ENCODE data around the gene B4GALNT4. TPM values are rescaled to one million over a fixed set of nuclear protein-coding genes. Genes with fewer than 3 reads are reported as not detected.
"Not testable (repeated sequence)": the region's sequence is repeated elsewhere in the genome, so short reads cannot be mapped to it uniquely, and the experiment has no call there.

Gene B4GALNT4
- total and polyA plus RNA-seq, 2 of the 8 experiments (the other 6 are each of a cell fraction or from before 2014, with no cell fraction given), result 40.9 to 76.3 TPM

- not testable (repeated sequence) for H3K23ac ChIP-seq (ENCODE audit: insufficient read length); H4K8ac ChIP-seq (ENCODE audit: extremely low read depth, insufficient read depth, low read length); H3K79me2 ChIP-seq (ENCODE audit: control insufficient read depth in 1 of 2, insufficient read depth in 2 of 2, low read length in 2 of 2); H4K5ac ChIP-seq (ENCODE audit: insufficient read length, low read depth, low read length); H4K91ac ChIP-seq (replicated peaks; ENCODE audit: insufficient read length, low read length); H3K9ac ChIP-seq (replicated peaks in 1 of 4; ENCODE audit: extremely low read depth in 1 of 4, low read depth in 3 of 4, low read length in 3 of 4); H3K4ac ChIP-seq (replicated peaks; ENCODE audit: insufficient read length, low read depth, low read length); H2BK5ac ChIP-seq (ENCODE audit: low read depth, low read length); H3K36me3 ChIP-seq (ENCODE audit: control insufficient read depth in 2 of 4, insufficient read depth in 4 of 4, low read length in 3 of 4); H3K18ac ChIP-seq (ENCODE audit: extremely low read depth, low read length); H3K27ac ChIP-seq (ENCODE audit: low read depth, low read length); H3K14ac ChIP-seq (ENCODE audit: insufficient read length); H3K79me1 ChIP-seq (ENCODE audit: low read depth, low read length); H3K56ac ChIP-seq (replicated peaks; ENCODE audit: insufficient read length, low read depth, low read length); H2BK120ac ChIP-seq (replicated peaks; ENCODE audit: low read depth, low read length); H2BK15ac ChIP-seq (ENCODE audit: low read length); FAIRE-seq; H4K20me1 ChIP-seq (replicated peaks in 1 of 2; ENCODE audit: control insufficient read depth in 1 of 2, insufficient read depth in 2 of 2, low read length in 2 of 2); H2AFZ ChIP-seq (ENCODE audit: low read length); H2BK12ac ChIP-seq (ENCODE audit: low read depth, low read length); H2AK5ac ChIP-seq (ENCODE audit: low read depth, low read length); H3K27me3 ChIP-seq (replicated peaks in 1 of 4; ENCODE audit: control insufficient read depth in 3 of 4, extremely low read depth in 1 of 4, insufficient read depth in 3 of 4, low read length in 3 of 4); H3K4me3 ChIP-seq (ENCODE audit: extremely low read depth in 1 of 4, insufficient read depth in 2 of 4, low read depth in 3 of 4, low read length in 4 of 4); H3K23me2 ChIP-seq (ENCODE audit: low read depth, low read length); H3K4me1 ChIP-seq (replicated peaks in 1 of 4; ENCODE audit: control insufficient read depth in 3 of 4, insufficient read depth in 4 of 4, low read length in 3 of 4); H2BK20ac ChIP-seq (ENCODE audit: low read length); H3K4me2 ChIP-seq (ENCODE audit: insufficient read depth in 1 of 2, low read depth in 2 of 2, low read length in 2 of 2); DNase-seq (ENCODE audit: low read depth in 1 of 2, low spot score in 2 of 2)
- 93% methylated on average over 22 of the region's 22 CpGs; no CpG with 5 or more reads in 1 of the 2 experiments for WGBS, 2 experiments (ENCODE audit: extremely low coverage in 1 of 2, insufficient coverage in 1 of 2, insufficient read length in 1 of 2, insufficient replicate concordance in 2 of 2, low coverage in 1 of 2, low lambda C conversion rate in 2 of 2, missing lambda C conversion rate in 1 of 2)
- peaks cover 16 to 20% of the 10 kb centered on the region in 2 experiments; a peak in 3 of 4 replicates for H3K9me3 ChIP-seq (ENCODE audit: insufficient read depth in 2 of 2, low read depth in 1 of 2, low read length in 1 of 2)
- CTCF ChIA-PET (ENCODE audit: partially characterized antibody), result interaction anchor here (0.6 to 13.4 kb wide), 54 partner anchors 8 to 1465 kb away, joined by 3 to 212 read pairs (median 6); partner anchors contain the start of genes BET1L, IFITM2, NLRP6 and PTDSS2
- POLR2A ChIA-PET (ENCODE audit: partially characterized antibody), result interaction anchor here (0.6 to 2.0 kb wide), 18 partner anchors 8 to 169 kb away, joined by 3 to 6 read pairs (median 4); partner anchors contain the start of gene NLRP6
Observed at GRCh38 chr11:363443-363805, 5.9 kb upstream of the B4GALNT4 start.

Measured in H1 (cell line).